H9 (cell line): ENCODE measurements around the gene STAT1. TPM values are rescaled to one million over a fixed set of nuclear protein-coding genes. Genes with fewer than 3 reads are reported as not detected.

Experiments used
- DNase-seq: peaks from one replicate; pipeline ENCODE4 v3.0.0-alpha.2; 2017
- H2AFZ ChIP-seq: one replicate; pipeline ENCODE4 v1.6.1; 2013; ENCODE audit warnings: mild to moderate bottlenecking, low read length, control low read depth, moderate library complexity
- H2AK5ac ChIP-seq: 2 replicates; pipeline ENCODE4 v1.6.1; 2013; ENCODE audit warnings: low read length, control low read depth, mixed read lengths; ENCODE audit not compliant: insufficient read length
- H2BK120ac ChIP-seq: one replicate; pipeline ENCODE4 v1.6.1; 2013; ENCODE audit warnings: low read depth, mild to moderate bottlenecking, low read length, control low read depth, inconsistent platforms; ENCODE audit not compliant: poor library complexity, severe bottlenecking
- H2BK12ac ChIP-seq: 2 replicates; pipeline ENCODE4 v1.6.1; 2013; ENCODE audit warnings: low read length, control low read depth, mixed read lengths, low read depth; ENCODE audit not compliant: insufficient read length
- H2BK15ac ChIP-seq: 2 replicates; pipeline ENCODE4 v1.6.1; 2013; ENCODE audit warnings: low read depth, low read length, control low read depth
- H2BK20ac ChIP-seq: one replicate; pipeline ENCODE4 v1.6.1; 2013; ENCODE audit warnings: low read depth, mild to moderate bottlenecking, low read length, control low read depth, inconsistent platforms; ENCODE audit not compliant: poor library complexity, severe bottlenecking
- H2BK5ac ChIP-seq: 2 replicates; pipeline ENCODE4 v1.6.1; 2013; ENCODE audit warnings: low read length, control low read depth, mixed read lengths; ENCODE audit not compliant: insufficient read length
- H3K14ac ChIP-seq: 2 replicates; pipeline ENCODE4 v1.6.1; 2013; ENCODE audit warnings: low read length, control low read depth; ENCODE audit not compliant: insufficient read depth
- H3K18ac ChIP-seq: 2 replicates; pipeline ENCODE4 v1.6.1; 2013; ENCODE audit warnings: low read depth, mild to moderate bottlenecking, mixed read lengths, low read length, control low read depth; ENCODE audit not compliant: insufficient read length
- H3K23ac ChIP-seq: 2 replicates; pipeline ENCODE4 v1.6.1; 2013; ENCODE audit warnings: low read length, control low read depth, mixed read lengths, low read depth; ENCODE audit not compliant: insufficient read length
- H3K23me2 ChIP-seq: 2 replicates; pipeline ENCODE4 v1.6.1; 2013; ENCODE audit warnings: low read depth, mild to moderate bottlenecking, mixed read lengths, low read length, control low read depth; ENCODE audit not compliant: insufficient read length, poor library complexity, severe bottlenecking
- H3K27ac ChIP-seq: 2 replicates; pipeline ENCODE4 v1.5.1; 2013; ENCODE audit warnings: low read length, control low read depth, mixed read lengths, low read depth; ENCODE audit not compliant: insufficient read length
- H3K27me3 ChIP-seq: 2 replicates; pipeline ENCODE4 v1.6.1; 2013; ENCODE audit warnings: low read length, control low read depth, inconsistent platforms; ENCODE audit not compliant: insufficient read depth
- H3K4ac ChIP-seq: 2 replicates; pipeline ENCODE4 v1.6.1; 2013; ENCODE audit warnings: low read depth, mild to moderate bottlenecking, control low read depth, inconsistent platforms, low read length, moderate library complexity
- H3K4me1 ChIP-seq: 2 replicates; pipeline ENCODE4 v1.6.1; 2013; ENCODE audit warnings: low read length, control low read depth, inconsistent platforms; ENCODE audit not compliant: insufficient read depth
- H3K4me2 ChIP-seq: 2 replicates; pipeline ENCODE4 v1.6.1; 2013; ENCODE audit warnings: low read length, control low read depth, mixed read lengths; ENCODE audit not compliant: insufficient read length, insufficient read depth
- H3K56ac ChIP-seq: 2 replicates; pipeline ENCODE4 v1.6.1; 2013; ENCODE audit warnings: low read depth, mild to moderate bottlenecking, mixed read lengths, low read length, control low read depth; ENCODE audit not compliant: insufficient read length
- H3K79me1 ChIP-seq: 2 replicates; pipeline ENCODE4 v1.6.1; 2013; ENCODE audit warnings: low read depth, mild to moderate bottlenecking, moderate library complexity, low read length, control low read depth, inconsistent platforms; ENCODE audit not compliant: insufficient read depth, poor library complexity, severe bottlenecking
- H3K79me2 ChIP-seq: 2 replicates; pipeline ENCODE4 v1.6.1; 2013; ENCODE audit warnings: low read length, control low read depth, inconsistent platforms; ENCODE audit not compliant: insufficient read depth
- H3K9ac ChIP-seq: 2 replicates; pipeline ENCODE4 v1.6.1; 2013; ENCODE audit warnings: low read length, control low read depth, mixed read lengths; ENCODE audit not compliant: insufficient read length; ENCODE audit errors: extremely low read depth
- H3K9me3 ChIP-seq: one replicate; pipeline ENCODE4 v1.6.1; 2013; ENCODE audit warnings: low read depth, low read length, inconsistent platforms; ENCODE audit not compliant: control insufficient read depth
- H3T11ph ChIP-seq: one replicate; pipeline ENCODE4 v1.6.1; 2013; ENCODE audit warnings: mild to moderate bottlenecking, low read length, control low read depth, inconsistent platforms
- H4K20me1 ChIP-seq: one replicate; pipeline ENCODE4 v1.6.1; 2013; ENCODE audit not compliant: control insufficient read depth, insufficient read length, insufficient read depth
- H4K5ac ChIP-seq: 2 replicates; pipeline ENCODE4 v1.6.1; 2013; ENCODE audit warnings: low read depth, mild to moderate bottlenecking, mixed read lengths, low read length, control low read depth; ENCODE audit not compliant: insufficient read length
- H4K8ac ChIP-seq: replicated peaks from 2 replicates; pipeline ENCODE4 v1.6.1; 2013; ENCODE audit warnings: low read length, control low read depth, mixed read lengths, low read depth; ENCODE audit not compliant: insufficient read length
- H4K91ac ChIP-seq: 2 replicates; pipeline ENCODE4 v1.6.1; 2013; ENCODE audit warnings: low read depth, mild to moderate bottlenecking, moderate library complexity, mixed read lengths, low read length, control low read depth; ENCODE audit not compliant: insufficient read length
- H3K27ac Mint-ChIP-seq, 3 experiments: 2 replicates in 2 of 3; 3 replicates in 1 of 3; pipeline ENCODE4 v1.8.0; 2020 to 2021; ENCODE audit warnings: mixed read lengths in 3 of 3, mild to moderate bottlenecking in 1 of 3, moderate library complexity in 1 of 3
- H3K27me3 Mint-ChIP-seq: 2 replicates; pipeline ENCODE4 v1.8.0; 2021; ENCODE audit warnings: low read depth, mild to moderate bottlenecking, moderate library complexity, mixed read lengths
- H3K36me3 Mint-ChIP-seq, 3 experiments: 2 replicates in 2 of 3; 3 replicates in 1 of 3; pipeline ENCODE4 v1.8.0; 2020 to 2021; ENCODE audit warnings: low read depth in 3 of 3, mixed read lengths in 3 of 3; ENCODE audit not compliant: insufficient read depth in 1 of 3
- H3K4me1 Mint-ChIP-seq, 2 experiments: 2 replicates each; pipeline ENCODE4 v1.8.0; 2020; ENCODE audit warnings: mixed read lengths in 2 of 2
- H3K4me3 Mint-ChIP-seq, 2 experiments: 2 replicates in 1 of 2; 3 replicates in 1 of 2; pipeline ENCODE4 v1.8.0; 2020 to 2021; ENCODE audit warnings: mild to moderate bottlenecking in 2 of 2, mixed read lengths in 2 of 2, moderate library complexity in 1 of 2
- H3K9me3 Mint-ChIP-seq, 2 experiments: 2 replicates in 1 of 2; 3 replicates in 1 of 2; pipeline ENCODE4 v1.8.0; 2020; ENCODE audit warnings: mild to moderate bottlenecking in 2 of 2, mixed read lengths in 2 of 2, moderate library complexity in 1 of 2
- CTCF ChIP-seq: fragments of 200-600 bp; sonication (generic); conservative IDR thresholded peaks from 3 replicates; pipeline ENCODE4 v1.8.0; 2021; ENCODE audit warnings: antibody characterized with exemption, mild to moderate bottlenecking
- WGBS: extraction: QIAGEN DNeasy Blood & Tissue Kit; methylation state at CpG from one replicate; pipeline ENCODE4 v1.1.7; 2013; ENCODE audit warnings: missing lambda C conversion rate, low lambda C conversion rate, mixed read lengths; ENCODE audit not compliant: insufficient read length; ENCODE audit errors: extremely low coverage; 5-methylcytosine and 5-hydroxymethylcytosine counted together
- total RNA-seq: library from RNA; stranded (reverse); gene quantifications from 2 replicates; pipeline ENCODE4 v1.2.1, GENCODE V29; 2021

Gene STAT1
- total RNA-seq, 1 experiment from 2014 or later = 48.1 TPM

GRCh38 chr2:190973262-190973661, 40.7 kb downstream of the STAT1 start:
- H2AFZ ChIP-seq = no peak overlapping the region
- no peak for TF ChIP-seq CTCF
- H3K23ac ChIP-seq = no peak overlapping the region
- no peak overlapping the region for H4K5ac ChIP-seq
- H3K4me1 Mint-ChIP-seq = no peaks in the 10 kb centered on the region
- H4K8ac ChIP-seq = no peak overlapping the region
- H3K14ac ChIP-seq = no peak overlapping the region
- no peak overlapping the region for H3K27ac ChIP-seq
- H3K9me3 ChIP-seq = no peaks in the 10 kb centered on the region
- no peak overlapping the region for H2BK12ac ChIP-seq
- no peak overlapping the region for H2BK20ac ChIP-seq
- no peaks in the 10 kb centered on the region for H3K79me2 ChIP-seq
- H4K20me1 ChIP-seq = no peaks in the 10 kb centered on the region
- no peak overlapping the region for H3K9ac ChIP-seq
- H3K4me2 ChIP-seq = no peak overlapping the region
- H3K27me3 Mint-ChIP-seq = no peaks in the 10 kb centered on the region
- H2BK15ac ChIP-seq = no peak overlapping the region
- no peak overlapping the region for H2AK5ac ChIP-seq
- H3T11ph ChIP-seq = no peak overlapping the region
- H4K91ac ChIP-seq = no peak overlapping the region
- no CpG with 5 or more reads among the region's 1 CpG for WGBS
- H3K79me1 ChIP-seq = no peaks in the 10 kb centered on the region
- no peak overlapping the region for H2BK5ac ChIP-seq
- H2BK120ac ChIP-seq = no peak overlapping the region
- no peaks in the 10 kb centered on the region for H3K9me3 Mint-ChIP-seq
- no peak overlapping the region for H3K56ac ChIP-seq
- H3K36me3 Mint-ChIP-seq = peaks cover 29 to 88% (median 82%) of the 10 kb centered on the region in 3 experiments; a peak in 6 of 7 replicates
- peaks cover 3% of the 10 kb centered on the region for H3K23me2 ChIP-seq
- H3K4me3 Mint-ChIP-seq = no peak overlapping the region
- H3K27me3 ChIP-seq = no peaks in the 10 kb centered on the region
- H3K4ac ChIP-seq = no peak overlapping the region
- H3K27ac Mint-ChIP-seq = no peak overlapping the region
- no peak overlapping the region for H3K18ac ChIP-seq
- DNase-seq = no peak
- H3K4me1 ChIP-seq = no peaks in the 10 kb centered on the region
